Measurements from ENCODE around the gene SLC35F1.

Gene SLC35F1

DNA sequence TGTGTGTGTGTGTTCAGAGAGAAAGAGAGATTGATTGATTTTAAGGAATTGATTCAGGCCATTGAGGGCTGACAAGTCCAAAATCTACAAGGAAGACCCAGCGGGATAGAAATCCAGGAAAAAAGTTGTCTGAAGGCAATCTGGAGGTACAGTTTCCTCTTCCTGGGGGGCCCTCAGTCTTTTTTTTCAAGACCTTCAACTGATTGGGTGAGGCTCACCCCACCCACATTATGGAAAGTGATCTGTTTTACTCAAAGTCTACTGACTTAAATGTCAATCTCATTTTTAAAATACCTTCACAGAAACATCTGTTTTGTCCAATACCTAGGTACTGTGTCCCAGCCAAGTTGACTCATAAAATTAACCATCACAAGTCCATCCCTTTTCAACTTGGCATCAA is 398.0 kb downstream of the SLC35F1 start:
- DNase-seq (ENCODE audit: low read depth in 1 of 2, low spot score in 1 of 2), result no peak

- DNase-seq (ENCODE audit: low read depth in 1 of 2, low spot score in 1 of 2), result no peak
These were observed 399.6 kb downstream of the SLC35F1 start for GRCh38 chr6:118306392-118307238.

- DNase-seq (ENCODE audit: low read depth in 1 of 2, low spot score in 1 of 2), result no peak
These were observed 400.5 kb downstream of the SLC35F1 start for GRCh38 chr6:118307581-118307980.

- DNase-seq (ENCODE audit: low read depth in 1 of 2, low spot score in 1 of 2), result no peak
These were observed 402.5 kb downstream of the SLC35F1 start for GRCh38 chr6:118309337-118310093.

GRCh38 chr6:118313208-118313607 is 406.1 kb downstream of the SLC35F1 start:
- no peak for DNase-seq (ENCODE audit: low read depth in 1 of 2, low spot score in 1 of 2)

GRCh38 chr6:118313762-118314161 is 406.7 kb downstream of the SLC35F1 start:
- DNase-seq (ENCODE audit: low read depth in 1 of 2, low spot score in 1 of 2), result no peak

DNA sequence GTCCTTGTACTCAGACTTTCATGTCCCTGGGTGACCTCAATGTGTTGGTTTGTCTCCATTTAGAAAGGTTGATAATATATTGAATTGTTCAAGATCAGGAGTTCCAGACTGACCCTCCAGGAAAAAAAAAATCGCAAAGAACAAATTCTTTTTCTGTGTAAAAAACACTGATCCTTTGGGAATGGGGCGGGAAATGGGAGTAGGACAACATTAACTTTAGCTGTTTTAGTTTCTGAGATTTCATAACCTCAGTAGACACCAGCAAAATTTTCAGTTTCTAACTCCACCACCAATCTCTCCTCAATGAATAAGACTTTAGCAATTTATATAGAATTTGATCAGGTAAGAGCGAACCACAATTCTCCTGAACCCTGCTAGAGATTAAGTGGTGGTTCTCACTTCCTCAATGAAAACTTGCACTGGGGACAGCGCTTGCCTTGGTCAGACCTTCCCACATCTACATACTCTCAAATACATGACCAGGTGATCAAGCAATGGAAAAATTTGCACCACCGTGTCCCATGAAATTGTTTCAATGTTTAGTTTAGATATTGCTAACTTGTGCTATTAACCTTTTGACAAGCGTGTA is 409.8 kb downstream of the SLC35F1 start:
- no peak for DNase-seq (ENCODE audit: low read depth in 1 of 2, low spot score in 1 of 2)

GRCh38 chr6:118317581-118318563 is 410.8 kb downstream of the SLC35F1 start:
- DNase-seq (ENCODE audit: low read depth in 1 of 2, low spot score in 1 of 2), result no peak

DNA sequence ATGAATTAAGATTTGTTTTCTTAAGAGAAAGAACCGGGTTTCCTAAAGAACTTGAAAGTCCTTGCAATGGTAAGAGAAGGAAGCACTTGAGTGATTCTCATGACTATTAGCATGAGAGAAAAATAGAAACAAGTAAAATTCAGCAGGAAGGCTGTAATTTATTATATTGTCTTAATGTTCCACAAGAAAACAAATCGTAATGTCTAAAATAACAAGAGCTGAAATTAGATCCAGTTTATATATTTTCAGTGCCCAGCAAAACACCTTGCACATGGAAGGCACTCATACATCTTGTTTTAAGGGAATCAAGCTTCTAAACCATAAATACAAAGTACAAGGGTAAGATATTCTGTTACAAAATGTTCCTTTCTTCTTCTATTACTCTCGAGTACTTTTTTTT is 411.6 kb downstream of the SLC35F1 start:
- DNase-seq (ENCODE audit: low read depth in 1 of 2, low spot score in 1 of 2), result no peak

DNA sequence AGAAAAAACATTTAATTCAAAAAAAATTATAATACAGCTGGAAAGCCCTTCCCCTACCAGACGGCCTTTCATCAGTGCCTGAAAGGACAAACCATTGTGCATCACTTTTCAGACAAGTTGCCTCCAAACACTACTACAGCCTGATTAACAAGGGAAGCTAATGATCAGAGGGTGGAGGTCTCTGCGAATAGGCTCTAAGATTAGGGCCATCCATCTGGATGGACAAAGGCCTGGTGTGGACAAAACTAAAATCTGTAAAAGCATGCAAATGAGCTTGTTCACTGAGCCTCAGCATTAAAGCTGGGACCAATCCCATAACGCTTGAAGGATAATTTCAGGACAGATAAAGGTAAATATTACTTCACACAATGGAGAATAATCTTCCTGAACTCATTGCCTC is 412.4 kb downstream of the SLC35F1 start:
- no peak for DNase-seq (ENCODE audit: low read depth in 1 of 2, low spot score in 1 of 2)

- no peak for DNase-seq (ENCODE audit: low read depth in 1 of 2, low spot score in 1 of 2)
These were observed 413.0 kb downstream of the SLC35F1 start for GRCh38 chr6:118319894-118320649.

DNA sequence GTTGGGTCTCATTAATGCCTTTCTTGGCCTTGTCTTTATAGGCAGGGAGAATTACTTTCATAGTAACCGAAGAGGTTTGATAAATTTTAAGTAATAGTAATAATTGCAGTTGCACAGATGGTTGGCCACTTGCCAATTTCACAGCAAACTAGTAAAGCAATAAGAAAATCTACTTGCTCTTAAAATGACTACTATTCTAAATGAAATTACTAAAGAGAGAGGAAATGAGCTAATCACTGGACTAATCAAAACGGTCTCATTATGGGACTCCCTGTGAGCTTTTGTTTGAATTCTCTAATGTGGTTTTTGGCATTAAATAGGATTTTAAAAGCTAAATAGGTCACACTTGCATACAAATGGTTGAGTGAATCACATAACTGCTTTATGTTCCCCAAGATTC is 413.6 kb downstream of the SLC35F1 start:
- no peak for DNase-seq (ENCODE audit: low read depth in 1 of 2, low spot score in 1 of 2)

- DNase-seq (ENCODE audit: low read depth in 1 of 2, low spot score in 1 of 2), result no peak
These were observed 417.1 kb downstream of the SLC35F1 start for GRCh38 chr6:118324116-118324515.

- DNase-seq (ENCODE audit: low read depth in 1 of 2, low spot score in 1 of 2), result no peak
These were observed 418.3 kb downstream of the SLC35F1 start for GRCh38 chr6:118325220-118325860.

DNA sequence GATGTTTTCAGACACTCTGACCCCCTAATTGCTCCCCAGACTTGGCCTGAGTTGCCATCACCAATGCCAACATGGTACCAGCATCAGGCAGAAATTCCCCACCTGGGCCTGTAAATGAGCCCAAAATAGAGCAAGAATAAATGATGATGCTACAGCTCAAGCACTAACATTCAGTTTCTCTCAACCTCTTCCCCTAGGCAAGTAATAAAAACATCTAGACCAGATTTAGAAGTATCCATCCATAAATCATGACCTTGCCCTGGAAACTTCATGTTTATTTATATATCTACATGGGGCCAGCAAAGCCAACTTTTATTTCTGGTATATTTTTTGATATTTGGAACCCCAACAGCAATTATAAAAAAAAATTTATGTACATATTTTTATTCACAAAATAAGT is 419.6 kb downstream of the SLC35F1 start:
- no peak for DNase-seq (ENCODE audit: low read depth in 1 of 2, low spot score in 1 of 2)

- no peak for DNase-seq (ENCODE audit: low read depth in 1 of 2, low spot score in 1 of 2)
These were observed 420.2 kb downstream of the SLC35F1 start for GRCh38 chr6:118327237-118327636.

DNA sequence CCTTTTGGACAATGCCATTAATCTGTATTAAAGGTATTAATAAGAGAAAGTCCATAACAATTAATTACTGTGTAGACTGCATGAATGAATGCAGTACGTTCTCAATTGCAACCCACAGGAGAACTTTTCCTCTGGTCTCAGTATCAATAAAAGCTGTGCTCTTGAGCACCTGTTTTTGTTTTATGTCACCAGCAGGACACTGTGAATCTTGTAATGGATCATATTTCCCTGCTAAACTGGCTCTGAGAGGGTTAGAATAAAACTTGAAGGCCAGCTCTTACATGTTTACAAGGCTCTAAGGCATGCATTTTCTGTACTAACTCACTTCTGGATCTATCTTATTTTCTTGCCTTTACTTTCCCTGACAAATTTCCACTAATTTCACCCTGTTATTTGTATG is 426.7 kb downstream of the SLC35F1 start:
- no peak for DNase-seq (ENCODE audit: low read depth in 1 of 2, low spot score in 1 of 2)

- no peak for DNase-seq (ENCODE audit: low read depth in 1 of 2, low spot score in 1 of 2)
These were observed 427.6 kb downstream of the SLC35F1 start for GRCh38 chr6:118334634-118335033.

DNA sequence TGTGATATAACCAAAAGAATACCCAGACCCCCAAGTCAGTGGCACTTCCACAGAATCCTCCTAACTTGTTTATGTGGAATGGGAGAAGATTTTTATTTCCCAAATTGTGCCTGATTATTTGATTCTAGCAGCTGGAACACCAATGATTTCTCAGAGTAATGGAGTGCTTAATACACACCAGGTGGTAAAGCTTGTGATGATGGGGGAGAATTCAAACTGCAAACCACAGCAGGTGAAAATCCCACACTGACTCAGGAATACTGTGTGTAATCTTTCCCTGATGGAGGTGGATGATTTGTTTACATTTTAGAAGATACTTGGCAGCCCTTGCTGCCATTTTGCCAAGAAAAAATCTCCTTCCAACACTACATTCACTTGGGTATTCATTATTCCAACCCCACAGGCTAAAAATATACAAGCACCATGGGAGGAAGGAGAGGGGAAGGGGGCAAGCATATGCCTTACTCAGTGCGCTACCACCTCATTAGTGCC is 428.3 kb downstream of the SLC35F1 start:
- no peak for DNase-seq (ENCODE audit: low read depth in 1 of 2, low spot score in 1 of 2)
